GM21737 (cell line): ENCODE measurements around the gene OSTM1.

Experiments
- ATAC-seq: cut with Tn5 transposase; IDR thresholded peaks from one replicate; pipeline ENCODE4 v1.9.1; 2021; ENCODE audit warnings: mild to moderate bottlenecking, moderate library complexity; ENCODE audit not compliant: unreplicated experiment

OSTM1 gene

GRCh38 chr6:108105571-108105970, 31.0 kb upstream of the OSTM1 start:
- no peak for ATAC-seq

- ATAC-seq: no peak
These were observed 28.4 kb upstream of the OSTM1 start for GRCh38 chr6:108102965-108103364.

- ATAC-seq: no peak
These were observed 25.5 kb upstream of the OSTM1 start for GRCh38 chr6:108100003-108100402.

GRCh38 chr6:108097882-108098281, 23.3 kb upstream of the OSTM1 start:
- ATAC-seq: no peak

- no peak for ATAC-seq
These were observed 19.3 kb upstream of the OSTM1 start for GRCh38 chr6:108093781-108094300.

GRCh38 chr6:108091288-108091687, 16.7 kb upstream of the OSTM1 start:
- no peak for ATAC-seq

- no peak for ATAC-seq
These were observed 8.8 kb upstream of the OSTM1 start for GRCh38 chr6:108083349-108083748.

GRCh38 chr6:108082539-108082938, 8.0 kb upstream of the OSTM1 start:
- ATAC-seq: no peak

GRCh38 chr6:108080010-108080780, 5.7 kb upstream of the OSTM1 start:
- ATAC-seq: no peak

- no peak for ATAC-seq
These were observed 3.6 kb upstream of the OSTM1 start for GRCh38 chr6:108078191-108078590.

GRCh38 chr6:108074057-108074358, 533 bp downstream of the OSTM1 start:
- peak; percentile 34 for ATAC-seq

- no peak for ATAC-seq
These were observed 2.7 kb downstream of the OSTM1 start for GRCh38 chr6:108071736-108072276.

- ATAC-seq: no peak
These were observed 5.9 kb downstream of the OSTM1 start for GRCh38 chr6:108068618-108069017.

- no peak for ATAC-seq
These were observed 6.4 kb downstream of the OSTM1 start for GRCh38 chr6:108068182-108068581.

- no peak for ATAC-seq
These were observed 21.8 kb downstream of the OSTM1 start for GRCh38 chr6:108052706-108053105.

GRCh38 chr6:108051481-108051880, 23.1 kb downstream of the OSTM1 start:
- ATAC-seq: no peak

- no peak for ATAC-seq
These were observed 34.9 kb downstream of the OSTM1 start for GRCh38 chr6:108039681-108040080.

GRCh38 chr6:108036884-108037283, 37.7 kb downstream of the OSTM1 start:
- no peak for ATAC-seq

GRCh38 chr6:108031968-108032367, 42.6 kb downstream of the OSTM1 start:
- ATAC-seq: no peak

GRCh38 chr6:108030211-108030610, 44.3 kb downstream of the OSTM1 start:
- ATAC-seq: no peak

- no peak for ATAC-seq
These were observed 45.2 kb downstream of the OSTM1 start for GRCh38 chr6:108029226-108029921.

GRCh38 chr6:108027594-108027993, 46.9 kb downstream of the OSTM1 start:
- ATAC-seq: no peak
